ENCODE data around the gene BBS5.

DNA sequence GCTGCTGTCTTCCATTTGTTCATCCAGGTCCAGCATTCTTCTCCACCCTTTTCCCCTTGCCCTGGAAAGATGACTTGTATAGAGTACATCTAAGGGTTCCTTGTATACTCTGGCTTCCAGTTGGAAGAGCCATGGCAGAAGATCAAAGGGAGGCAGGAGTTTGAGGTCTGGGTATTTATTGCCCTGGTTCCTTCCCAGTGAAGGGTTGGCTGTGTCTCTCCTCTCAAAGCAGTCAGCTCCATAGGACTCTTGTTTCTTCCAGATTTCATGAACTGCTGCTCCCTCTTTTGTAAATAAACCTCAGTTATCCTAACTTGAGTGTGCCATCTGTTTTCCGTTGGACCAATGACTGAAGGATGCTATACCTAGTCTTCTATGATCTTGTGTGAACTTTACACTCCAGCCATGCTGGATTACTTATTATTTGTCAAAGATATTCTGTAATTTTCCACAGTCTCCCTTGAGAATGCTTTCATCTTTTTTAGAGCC, 6.4 kb downstream of the BBS5 start:
- TF ChIP-seq SIN3A (IDR thresholded peaks at IDR 0.05; ENCODE audit: low read depth) (no peak), POLR2AphosphoS5 (IDR thresholded peaks at IDR 0.05; ENCODE audit: low read depth, low read length) (no peak), FOSL1 (IDR thresholded peaks at IDR 0.05; ENCODE audit: low read depth) (no peak), ELF1 (IDR thresholded peaks at IDR 0.05; ENCODE audit: borderline replicate concordance, low read depth) (no peak), POLR2A (IDR thresholded peaks at IDR 0.05; ENCODE audit: borderline replicate concordance, extremely low read depth, insufficient read depth, insufficient read length) (no peak), ZFX (IDR thresholded peaks at IDR 0.05) (no peak), EZH2 (IDR thresholded peaks at IDR 0.05) (no peak), EZH2phosphoT487 (IDR thresholded peaks at IDR 0.05; ENCODE audit: borderline replicate concordance) (no peak), EGR1 (IDR thresholded peaks at IDR 0.05; ENCODE audit: low read depth) (no peak)
- TF ChIP-seq, protein P1, sequence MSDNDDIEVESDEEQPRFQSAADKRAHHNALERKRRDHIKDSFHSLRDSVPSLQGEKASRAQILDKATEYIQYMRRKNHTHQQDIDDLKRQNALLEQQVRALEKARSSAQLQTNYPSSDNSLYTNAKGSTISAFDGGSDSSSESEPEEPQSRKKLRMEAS (IDR thresholded peaks at IDR 0.05), result no peak
- TF ChIP-seq, protein P2, sequence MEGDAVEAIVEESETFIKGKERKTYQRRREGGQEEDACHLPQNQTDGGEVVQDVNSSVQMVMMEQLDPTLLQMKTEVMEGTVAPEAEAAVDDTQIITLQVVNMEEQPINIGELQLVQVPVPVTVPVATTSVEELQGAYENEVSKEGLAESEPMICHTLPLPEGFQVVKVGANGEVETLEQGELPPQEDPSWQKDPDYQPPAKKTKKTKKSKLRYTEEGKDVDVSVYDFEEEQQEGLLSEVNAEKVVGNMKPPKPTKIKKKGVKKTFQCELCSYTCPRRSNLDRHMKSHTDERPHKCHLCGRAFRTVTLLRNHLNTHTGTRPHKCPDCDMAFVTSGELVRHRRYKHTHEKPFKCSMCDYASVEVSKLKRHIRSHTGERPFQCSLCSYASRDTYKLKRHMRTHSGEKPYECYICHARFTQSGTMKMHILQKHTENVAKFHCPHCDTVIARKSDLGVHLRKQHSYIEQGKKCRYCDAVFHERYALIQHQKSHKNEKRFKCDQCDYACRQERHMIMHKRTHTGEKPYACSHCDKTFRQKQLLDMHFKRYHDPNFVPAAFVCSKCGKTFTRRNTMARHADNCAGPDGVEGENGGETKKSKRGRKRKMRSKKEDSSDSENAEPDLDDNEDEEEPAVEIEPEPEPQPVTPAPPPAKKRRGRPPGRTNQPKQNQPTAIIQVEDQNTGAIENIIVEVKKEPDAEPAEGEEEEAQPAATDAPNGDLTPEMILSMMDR (IDR thresholded peaks at IDR 0.05 in 2 of 3, conservative IDR thresholded peaks at IDR 0.05 in 1 of 3; ENCODE audit: borderline replicate concordance in 1 of 3, insufficient read depth in 1 of 3, low read depth in 2 of 3, low read length in 2 of 3), result no peak
- TF ChIP-seq, protein P3, sequence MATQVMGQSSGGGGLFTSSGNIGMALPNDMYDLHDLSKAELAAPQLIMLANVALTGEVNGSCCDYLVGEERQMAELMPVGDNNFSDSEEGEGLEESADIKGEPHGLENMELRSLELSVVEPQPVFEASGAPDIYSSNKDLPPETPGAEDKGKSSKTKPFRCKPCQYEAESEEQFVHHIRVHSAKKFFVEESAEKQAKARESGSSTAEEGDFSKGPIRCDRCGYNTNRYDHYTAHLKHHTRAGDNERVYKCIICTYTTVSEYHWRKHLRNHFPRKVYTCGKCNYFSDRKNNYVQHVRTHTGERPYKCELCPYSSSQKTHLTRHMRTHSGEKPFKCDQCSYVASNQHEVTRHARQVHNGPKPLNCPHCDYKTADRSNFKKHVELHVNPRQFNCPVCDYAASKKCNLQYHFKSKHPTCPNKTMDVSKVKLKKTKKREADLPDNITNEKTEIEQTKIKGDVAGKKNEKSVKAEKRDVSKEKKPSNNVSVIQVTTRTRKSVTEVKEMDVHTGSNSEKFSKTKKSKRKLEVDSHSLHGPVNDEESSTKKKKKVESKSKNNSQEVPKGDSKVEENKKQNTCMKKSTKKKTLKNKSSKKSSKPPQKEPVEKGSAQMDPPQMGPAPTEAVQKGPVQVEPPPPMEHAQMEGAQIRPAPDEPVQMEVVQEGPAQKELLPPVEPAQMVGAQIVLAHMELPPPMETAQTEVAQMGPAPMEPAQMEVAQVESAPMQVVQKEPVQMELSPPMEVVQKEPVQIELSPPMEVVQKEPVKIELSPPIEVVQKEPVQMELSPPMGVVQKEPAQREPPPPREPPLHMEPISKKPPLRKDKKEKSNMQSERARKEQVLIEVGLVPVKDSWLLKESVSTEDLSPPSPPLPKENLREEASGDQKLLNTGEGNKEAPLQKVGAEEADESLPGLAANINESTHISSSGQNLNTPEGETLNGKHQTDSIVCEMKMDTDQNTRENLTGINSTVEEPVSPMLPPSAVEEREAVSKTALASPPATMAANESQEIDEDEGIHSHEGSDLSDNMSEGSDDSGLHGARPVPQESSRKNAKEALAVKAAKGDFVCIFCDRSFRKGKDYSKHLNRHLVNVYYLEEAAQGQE (IDR thresholded peaks at IDR 0.05; ENCODE audit: low read depth), result no peak

All from HCT116 (cell line).